ENCODE data around the gene UNK. TPM values are rescaled to one million over a fixed set of nuclear protein-coding genes. Genes with fewer than 3 reads are reported as not detected.
A peak's percentile ranks its signal among the peaks of the same experiment; 100 is the strongest.

The UNK gene
- total RNA-seq, 4 donors from 2014 or later: 30.2 to 53.4 (median 36.2) TPM

DNA sequence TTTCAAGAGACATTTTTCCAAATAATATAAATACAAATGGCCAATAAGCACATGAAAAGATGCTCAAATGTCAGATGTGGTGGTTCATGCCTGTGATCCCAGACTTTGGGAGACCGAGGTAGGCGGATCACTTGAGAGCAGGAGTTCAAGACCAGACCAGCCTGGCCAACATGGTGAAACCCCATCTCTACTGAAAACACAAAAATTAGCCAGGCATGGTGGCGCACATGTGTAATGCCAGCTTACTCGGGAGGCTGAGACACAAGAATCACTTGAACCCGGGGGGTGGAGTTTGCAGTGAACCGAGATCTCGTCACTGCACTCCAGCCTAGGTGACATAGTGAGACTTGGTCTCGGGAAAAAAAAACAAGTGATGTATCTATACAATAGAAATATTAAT, 16.7 kb upstream of the UNK start:
- Histone ChIP-seq H3K9me3 (no peaks in the 10 kb centered on the region), H3K27ac (no peak overlapping the region), H3K36me3 (peaks cover 0 to 2% (median 0%) of the 10 kb centered on the region in 3 donors), H3K27me3 (no peaks in the 10 kb centered on the region), H3K4me3 (no peak overlapping the region), H3K4me1 (peaks cover 0 to 40% (median 16%) of the 10 kb centered on the region in 4 donors)
- 91 to 92% methylated on average over 8 of the region's 8 CpGs for WGBS, 2 donors
- no peak for DNase-seq (ENCODE audit: low spot score in 2 of 2)
- TF ChIP-seq, protein P1, sequence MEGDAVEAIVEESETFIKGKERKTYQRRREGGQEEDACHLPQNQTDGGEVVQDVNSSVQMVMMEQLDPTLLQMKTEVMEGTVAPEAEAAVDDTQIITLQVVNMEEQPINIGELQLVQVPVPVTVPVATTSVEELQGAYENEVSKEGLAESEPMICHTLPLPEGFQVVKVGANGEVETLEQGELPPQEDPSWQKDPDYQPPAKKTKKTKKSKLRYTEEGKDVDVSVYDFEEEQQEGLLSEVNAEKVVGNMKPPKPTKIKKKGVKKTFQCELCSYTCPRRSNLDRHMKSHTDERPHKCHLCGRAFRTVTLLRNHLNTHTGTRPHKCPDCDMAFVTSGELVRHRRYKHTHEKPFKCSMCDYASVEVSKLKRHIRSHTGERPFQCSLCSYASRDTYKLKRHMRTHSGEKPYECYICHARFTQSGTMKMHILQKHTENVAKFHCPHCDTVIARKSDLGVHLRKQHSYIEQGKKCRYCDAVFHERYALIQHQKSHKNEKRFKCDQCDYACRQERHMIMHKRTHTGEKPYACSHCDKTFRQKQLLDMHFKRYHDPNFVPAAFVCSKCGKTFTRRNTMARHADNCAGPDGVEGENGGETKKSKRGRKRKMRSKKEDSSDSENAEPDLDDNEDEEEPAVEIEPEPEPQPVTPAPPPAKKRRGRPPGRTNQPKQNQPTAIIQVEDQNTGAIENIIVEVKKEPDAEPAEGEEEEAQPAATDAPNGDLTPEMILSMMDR (IDR thresholded peaks at IDR 0.05): no peak
- TF ChIP-seq EP300 (IDR thresholded peaks at IDR 0.05) (no peak), POLR2A (IDR thresholded peaks at IDR 0.05) (no peak)

DNA sequence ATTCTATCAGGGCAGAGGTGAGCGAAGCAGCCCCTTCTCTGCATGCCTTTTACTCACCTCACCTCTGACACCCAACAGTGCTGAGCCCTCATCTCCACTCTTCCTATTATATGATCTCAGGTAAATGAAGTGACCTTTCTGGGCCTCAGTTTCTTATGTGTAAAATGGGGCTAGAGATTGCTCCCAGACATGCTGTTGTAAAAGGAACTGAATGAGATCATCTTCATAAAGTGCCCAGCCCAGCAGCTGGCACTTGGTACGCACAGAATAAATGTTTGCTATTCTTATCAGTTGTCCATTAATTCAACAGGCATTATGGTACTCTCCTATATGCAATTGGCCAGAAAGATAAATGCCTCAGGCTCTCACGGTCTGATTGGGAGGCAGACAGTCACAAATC, 15.1 kb upstream of the UNK start:
- DNase-seq (ENCODE audit: low spot score in 2 of 2): peak in 1 of 2 donors; percentile 4
- Histone ChIP-seq H3K4me1 (peaks cover 0 to 34% (median under 1%) of the 10 kb centered on the region in 4 donors), H3K4me3 (no peak overlapping the region), H3K27ac (no peak overlapping the region), H3K9me3 (no peaks in the 10 kb centered on the region), H3K36me3 (peaks cover 0 to 10% (median 0%) of the 10 kb centered on the region in 3 donors), H3K27me3 (no peaks in the 10 kb centered on the region)
- WGBS, 2 donors: 72 to 86% methylated on average over 3 of the region's 3 CpGs
- TF ChIP-seq, protein P1 (IDR thresholded peaks at IDR 0.05): no peak
- TF ChIP-seq POLR2A (IDR thresholded peaks at IDR 0.05) (no peak), EP300 (IDR thresholded peaks at IDR 0.05) (no peak)

DNA sequence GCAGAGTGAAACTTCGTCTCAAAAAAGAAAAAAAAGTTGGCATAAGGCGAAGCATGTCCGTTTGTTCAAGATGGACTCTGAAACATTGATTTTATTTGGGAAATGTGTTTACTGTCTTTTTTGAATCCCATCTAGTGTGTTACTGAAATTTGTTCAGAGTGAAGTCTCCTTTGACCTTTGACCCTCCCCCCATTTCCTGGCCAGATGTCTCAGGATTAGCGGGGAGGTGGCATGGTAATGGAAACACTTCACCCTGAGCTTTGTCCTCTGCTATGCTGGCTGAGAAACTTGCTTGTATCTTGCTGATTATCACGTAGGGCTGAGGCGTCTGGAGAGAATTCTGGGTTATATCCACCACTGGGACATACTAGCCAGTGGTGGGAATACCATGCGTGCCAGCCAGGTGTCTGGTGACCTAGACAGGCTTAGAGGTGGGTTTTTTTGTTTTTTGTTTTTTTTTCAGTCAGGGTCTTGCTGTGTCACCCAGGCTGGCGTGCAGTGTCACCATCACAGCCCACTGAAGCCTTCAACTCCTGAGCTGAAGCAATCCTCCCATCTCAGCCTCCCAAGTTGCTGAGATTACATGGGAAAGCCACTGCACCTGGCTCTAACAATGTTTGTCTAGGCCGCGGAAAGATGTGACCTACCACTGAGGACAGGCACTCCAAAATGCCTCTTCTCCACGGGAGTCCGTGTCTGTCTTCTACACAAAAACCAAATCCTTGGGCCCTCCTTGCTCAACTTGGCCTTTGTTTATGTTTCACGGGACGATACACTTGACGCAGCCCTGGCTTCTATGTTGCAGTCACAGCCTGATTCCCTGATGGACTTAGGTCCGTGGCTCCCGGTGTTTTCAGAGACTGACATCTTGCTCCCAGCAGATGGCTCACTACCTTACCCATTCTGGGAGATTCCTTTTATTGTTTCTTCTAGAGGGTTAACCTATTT, 13.0 kb upstream of the UNK start:
- TF ChIP-seq EP300 (IDR thresholded peaks at IDR 0.05) (no peak), POLR2A (IDR thresholded peaks at IDR 0.05) (no peak)
- TF ChIP-seq, protein P1 (IDR thresholded peaks at IDR 0.05): no peak
- no peaks in the 10 kb centered on the region for H3K27me3 ChIP-seq
- H3K4me3 ChIP-seq: no peak overlapping the region
- DNase-seq (ENCODE audit: low spot score in 2 of 2): no peak
- H3K36me3 ChIP-seq: peaks cover 0 to 29% (median 0%) of the 10 kb centered on the region in 3 donors
- H3K9me3 ChIP-seq: no peaks in the 10 kb centered on the region
- peak overlapping the region in 3 of 4 donors; percentile 46 to 97 (median 55) for H3K27ac ChIP-seq
- WGBS, 2 donors: 70 to 73% methylated on average over 17 of the region's 17 CpGs
- H3K4me1 ChIP-seq: peaks cover 0 to 48% (median 13%) of the 10 kb centered on the region in 4 donors

DNA sequence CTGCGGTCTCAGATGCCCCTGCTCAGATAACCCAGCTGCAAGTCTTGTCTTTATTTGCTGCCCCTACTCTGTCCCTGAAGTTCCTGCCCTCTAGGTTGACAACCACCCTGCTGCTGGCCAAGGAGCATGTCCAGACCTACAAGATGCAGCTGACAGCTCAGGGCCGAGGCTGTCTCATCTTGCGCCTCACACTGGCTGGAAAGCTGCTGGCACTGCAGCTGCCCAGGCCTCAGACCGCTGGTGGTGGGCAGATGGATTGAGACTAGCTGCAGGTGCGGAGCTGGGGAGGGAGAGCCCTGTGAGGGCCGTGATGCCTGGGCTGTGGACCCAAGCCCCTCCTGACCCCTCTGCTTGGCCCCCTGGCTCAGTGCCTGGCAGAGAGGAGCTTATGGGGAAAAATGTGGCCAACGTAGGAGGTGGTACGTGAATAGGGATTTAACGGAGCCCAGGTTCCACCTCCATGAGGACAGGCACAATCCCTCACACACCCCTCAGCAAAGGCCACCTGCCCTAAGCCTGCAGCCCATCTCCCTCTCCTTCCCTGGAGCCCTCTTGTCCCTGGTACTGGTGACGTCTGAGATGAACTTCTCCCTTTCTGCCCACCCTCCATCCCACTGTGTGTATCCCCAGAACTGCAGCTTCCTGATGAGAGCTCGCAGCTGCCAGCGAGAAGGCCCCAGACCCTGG, 11.3 kb upstream of the UNK start:
- WGBS, 2 donors: 75 to 81% methylated on average over 11 to 12 of the region's 12 CpGs
- TF ChIP-seq, protein P1 (IDR thresholded peaks at IDR 0.05): no peak
- TF ChIP-seq EP300 (IDR thresholded peaks at IDR 0.05) (no peak), POLR2A (IDR thresholded peaks at IDR 0.05) (no peak)
- no peaks in the 10 kb centered on the region for H3K27me3 ChIP-seq
- peaks cover 0 to 60% (median 17%) of the 10 kb centered on the region in 4 donors for H3K4me1 ChIP-seq
- no peak for DNase-seq (ENCODE audit: low spot score in 2 of 2)
- H3K9me3 ChIP-seq: no peaks in the 10 kb centered on the region
- H3K4me3 ChIP-seq: no peak overlapping the region
- H3K36me3 ChIP-seq: peaks cover 1 to 45% (median 3%) of the 10 kb centered on the region in 3 donors
- H3K27ac ChIP-seq: peak overlapping the region in 2 of 4 donors; percentile 80 to 97

All from tibial nerve (tissue), 4 donors.